Stimulated activated CD8-positive, alpha-beta memory T cell treated with anti-CD3 and anti-CD28 coated beads, Interleukin-7, amount 100 ng/mL, for 4 hours (primary cell): Measurements from ENCODE around the gene ATAD3C.
A peak's percentile ranks its signal among the peaks of the same experiment; 100 is the strongest.
"Not testable (repeated sequence)": the region's sequence is repeated elsewhere in the genome, so short reads cannot be mapped to it uniquely, and the experiment has no call there.

Experiments
- DNase-seq, 2 donors: peaks; one replicate each; pipeline ENCODE4 v3.0.0-alpha.2; 2020; ENCODE audit warnings: low read depth in 2 of 2

Gene ATAD3C

DNA sequence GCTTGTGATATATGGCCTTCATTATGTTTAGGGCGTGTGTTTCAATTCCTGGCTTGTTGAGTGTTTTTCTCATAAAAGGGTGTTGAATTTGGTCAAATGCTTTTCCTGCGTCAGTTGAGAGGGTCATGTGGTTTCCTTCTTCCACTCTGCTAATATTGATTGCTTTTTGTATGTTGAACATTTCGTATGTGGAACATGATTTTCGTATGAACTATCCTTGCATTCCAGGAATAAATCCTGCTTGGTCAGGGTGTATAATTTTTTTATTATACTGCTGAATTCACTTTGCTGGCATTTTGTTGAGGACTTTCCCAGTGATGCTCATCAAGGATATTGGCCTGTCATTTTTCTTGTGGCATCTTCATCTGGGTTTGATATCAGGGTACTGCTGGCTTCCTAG lies 57.8 kb downstream of the ATAD3C start:
- DNase-seq = no peak

DNA sequence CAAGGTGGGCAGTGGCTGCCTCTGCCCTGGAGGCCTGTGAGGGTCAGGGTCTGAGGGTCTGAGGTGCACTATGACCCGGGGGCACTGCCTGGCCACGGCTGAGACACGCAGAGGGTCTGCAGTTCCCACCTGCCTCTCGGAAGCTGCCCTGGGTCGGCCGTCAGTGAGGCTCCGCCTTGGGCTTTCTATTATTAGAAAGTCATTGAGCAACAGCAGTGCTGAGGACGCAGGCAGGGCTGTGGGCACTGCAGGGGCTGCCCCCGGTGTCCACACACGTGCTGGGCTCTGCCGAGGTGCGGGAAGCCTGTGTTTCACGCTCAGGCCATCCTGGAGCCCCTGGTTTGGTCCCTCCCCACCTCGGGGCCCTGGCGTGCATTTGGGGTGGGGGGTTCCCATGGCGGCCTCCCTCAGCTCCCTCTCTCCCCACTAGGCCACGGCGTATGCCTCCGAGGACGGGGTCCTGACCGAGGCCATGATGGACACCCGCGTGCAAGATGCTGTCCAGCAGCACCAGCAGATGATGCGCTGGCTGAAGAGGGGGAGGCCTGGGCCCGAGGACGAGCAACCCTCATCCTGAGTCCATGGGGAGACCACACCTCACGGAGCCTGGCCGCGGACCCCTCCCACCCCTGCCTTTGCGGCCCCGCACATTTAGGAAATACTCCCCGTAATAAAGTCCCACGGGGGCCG lies 59.4 kb downstream of the ATAD3C start:
- DNase-seq = not testable (repeated sequence)

DNA sequence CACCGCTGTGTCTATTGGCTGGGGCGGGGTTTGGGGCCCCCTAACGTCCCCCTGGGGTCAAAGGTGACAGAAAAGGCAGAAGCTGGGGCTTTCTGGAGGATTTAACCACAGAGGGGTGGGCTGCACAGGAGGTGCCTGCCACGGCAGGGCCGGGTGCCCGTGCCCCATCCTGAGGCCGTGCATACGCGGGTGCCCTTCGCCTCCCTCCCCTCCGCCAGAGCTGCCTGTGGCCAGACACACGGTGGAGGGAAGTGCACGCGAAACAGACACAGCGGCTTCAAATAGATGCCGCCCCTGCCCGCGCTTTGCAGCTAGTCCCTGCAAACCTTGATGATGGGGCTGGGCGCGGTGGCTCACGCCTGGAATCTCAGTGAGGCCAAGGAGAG lies 60.0 kb downstream of the ATAD3C start:
- DNase-seq = not testable (repeated sequence)

DNA sequence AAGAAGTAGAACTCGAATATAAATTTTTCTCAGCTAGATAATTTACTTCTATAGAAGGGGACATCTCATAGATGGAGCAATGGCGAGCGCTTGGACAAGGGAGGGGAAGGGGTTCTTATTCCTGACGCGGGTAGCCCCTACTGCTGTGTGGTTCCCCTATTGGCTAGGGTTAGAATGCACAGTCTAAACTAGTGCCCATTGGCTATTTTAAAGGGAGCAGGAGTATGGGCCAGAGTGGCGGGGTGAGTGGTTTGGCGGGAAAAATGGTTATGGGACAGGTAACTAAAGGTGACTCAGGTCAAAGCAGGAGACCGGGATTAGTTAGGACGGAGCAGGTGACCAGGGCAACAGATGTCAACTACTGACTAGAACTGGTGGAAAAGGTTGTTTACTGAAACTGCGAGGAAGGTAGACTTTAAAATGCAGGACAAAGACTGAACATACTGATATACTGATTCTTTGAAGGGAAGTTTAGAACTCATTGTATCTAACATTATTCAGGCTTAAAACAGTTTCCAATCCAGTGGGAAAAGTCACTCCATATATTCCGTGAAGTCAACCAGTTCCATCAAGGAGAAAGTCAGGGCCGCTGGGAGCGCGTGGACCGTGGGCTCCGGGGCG lies 61.5 kb downstream of the ATAD3C start:
- no peak for DNase-seq

DNA sequence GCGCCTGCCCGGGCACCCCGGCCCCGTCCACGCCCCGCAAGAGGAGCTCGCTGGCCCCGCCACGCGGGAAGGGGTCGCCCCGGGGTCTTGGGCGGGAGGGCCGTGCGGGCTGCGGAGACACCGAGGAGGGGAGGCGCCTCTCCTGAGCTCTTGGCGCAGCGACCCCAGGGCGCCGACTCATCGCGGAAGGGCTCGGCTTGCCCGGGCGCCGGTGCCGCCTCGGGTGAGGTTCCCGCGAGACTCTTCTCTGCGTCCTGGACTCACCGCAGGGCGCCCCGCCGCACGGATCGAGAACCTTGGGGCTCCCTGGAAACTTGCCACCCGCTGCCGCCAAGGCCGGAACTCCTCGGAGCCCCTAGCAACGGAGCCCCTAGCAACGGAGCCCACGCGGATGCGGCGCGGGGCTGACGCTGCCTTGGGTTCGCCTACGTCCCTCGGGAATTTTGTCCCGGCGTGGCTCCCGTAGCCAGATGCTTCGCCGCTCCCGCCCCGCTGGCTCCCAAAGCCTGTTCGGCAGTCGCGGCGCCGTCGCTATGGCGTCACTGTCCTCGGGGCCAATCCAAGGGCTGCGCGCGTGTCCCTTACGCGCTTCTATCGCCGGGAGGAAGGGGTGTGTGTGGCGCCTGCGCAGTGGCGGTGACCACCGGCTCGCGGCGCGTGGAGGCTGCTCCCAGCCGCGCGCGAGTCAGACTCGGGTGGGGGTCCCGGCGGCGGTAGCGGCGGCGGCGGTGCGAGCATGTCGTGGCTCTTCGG lies 62.2 kb downstream of the ATAD3C start, which contains the start of gene ATAD3A:
Gene ATAD3A, plus strand, starts transcription at position 630 of the 753 bp plus-strand sequence. Its CDS starts 107 bp downstream, at position 737.
- peak; percentile 91 to 97 for DNase-seq

DNA sequence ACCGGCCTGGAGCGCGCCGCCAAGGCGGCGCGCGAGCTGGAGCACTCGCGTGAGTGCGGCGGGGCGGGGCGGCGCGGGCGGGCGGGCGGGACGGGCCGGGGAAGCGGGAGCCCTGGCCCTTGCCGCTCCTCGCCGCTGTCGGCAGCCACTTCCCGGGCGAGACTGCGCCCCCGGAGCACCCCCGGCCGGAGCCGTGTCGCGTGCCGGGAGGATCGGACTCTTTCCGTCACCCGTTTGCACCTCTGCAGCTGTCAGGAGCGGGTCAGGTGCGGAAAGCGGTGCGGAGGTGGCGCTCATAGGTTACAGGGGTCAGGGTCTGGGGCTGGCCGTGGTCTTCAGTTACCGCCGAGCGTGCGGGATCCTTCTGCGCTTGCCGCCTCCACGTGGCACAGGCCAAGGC lies 62.9 kb downstream of the ATAD3C start:
- DNase-seq = not testable (repeated sequence)

DNA sequence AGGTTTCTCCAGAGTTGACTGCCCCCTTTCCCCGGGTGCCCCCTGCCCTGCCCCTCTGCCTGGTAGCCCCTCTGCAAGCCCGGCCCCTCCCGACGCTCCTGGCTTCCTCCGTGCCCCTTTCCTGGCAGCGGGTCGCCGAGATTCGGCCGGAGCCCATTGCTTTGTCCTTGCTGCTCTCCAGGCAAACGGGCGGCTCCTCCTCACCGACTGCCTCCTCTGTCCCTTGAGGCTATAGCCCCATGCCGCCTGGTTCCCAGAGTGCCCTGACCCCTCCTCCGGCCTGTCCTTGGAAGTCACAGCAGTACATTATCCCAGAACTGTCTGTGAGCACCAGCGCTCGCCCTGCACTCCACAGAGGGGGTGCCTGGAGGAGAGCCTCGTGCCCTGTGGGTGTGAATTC lies 64.2 kb downstream of the ATAD3C start:
- not testable (repeated sequence) for DNase-seq

DNA sequence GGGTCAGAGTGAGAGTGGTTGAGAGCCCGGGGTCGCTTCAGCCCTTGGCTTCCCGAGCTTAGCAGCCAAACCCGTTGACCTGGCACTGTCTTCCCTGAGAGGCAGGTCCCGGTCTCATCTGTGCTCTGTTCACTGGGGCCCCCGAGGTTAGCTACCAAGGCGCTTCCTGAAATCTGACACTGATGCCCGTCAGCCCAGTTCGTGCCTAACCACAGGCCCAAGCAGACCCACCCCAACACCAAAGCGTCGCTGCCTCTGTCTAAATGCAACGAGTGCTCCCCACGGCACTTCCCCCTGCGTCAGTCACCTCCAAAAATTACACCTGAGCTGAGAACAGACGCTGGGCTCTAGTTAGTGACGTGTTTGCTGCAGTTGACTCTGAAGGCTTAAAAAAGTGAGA lies 64.9 kb downstream of the ATAD3C start:
- not testable (repeated sequence) for DNase-seq

DNA sequence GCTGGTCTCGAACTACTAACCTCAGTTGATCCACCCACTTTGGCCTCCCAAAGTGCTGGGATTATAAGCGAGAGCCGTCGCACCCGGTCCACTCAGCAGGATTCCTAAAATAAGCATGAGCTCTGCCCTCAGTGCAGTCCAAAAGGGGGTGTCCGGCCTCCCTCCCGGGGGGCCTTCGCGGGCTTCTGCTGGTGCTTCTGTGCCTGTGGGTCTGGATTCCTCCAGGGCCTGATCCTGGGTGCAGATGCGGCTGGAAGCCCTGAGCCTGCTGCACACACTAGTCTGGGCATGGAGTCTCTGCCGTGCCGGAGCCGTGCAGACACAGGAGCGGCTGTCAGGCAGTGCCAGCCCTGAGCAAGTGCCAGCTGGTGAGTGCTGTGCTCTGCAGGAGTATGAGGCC lies 67.4 kb downstream of the ATAD3C start:
- not testable (repeated sequence) for DNase-seq

DNA sequence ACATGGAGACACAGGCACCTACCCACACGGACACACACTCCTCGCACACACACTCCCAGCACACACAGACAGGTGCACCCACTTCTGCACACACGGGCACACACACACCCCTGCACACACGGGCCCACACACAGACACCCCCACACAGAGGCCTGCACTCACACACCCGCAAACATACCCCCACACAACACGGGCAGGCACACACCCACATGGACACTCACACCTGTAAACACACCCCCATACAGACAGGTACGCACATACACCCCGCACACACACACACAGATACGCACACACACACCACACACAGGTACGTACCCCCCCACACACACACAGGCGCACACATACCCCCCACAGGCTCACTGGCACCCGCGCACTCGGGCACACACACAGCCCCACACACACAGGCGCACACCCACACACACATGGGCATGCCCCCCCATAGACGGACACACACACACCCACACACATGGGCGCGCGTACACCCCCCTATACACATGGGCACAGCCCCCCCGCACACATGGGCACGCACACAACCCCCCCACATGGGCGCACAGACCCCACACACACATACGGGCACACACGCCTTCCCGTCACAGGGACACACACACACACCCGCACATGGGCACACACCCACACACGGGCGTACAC lies 68.6 kb downstream of the ATAD3C start:
- no peak for DNase-seq

DNA sequence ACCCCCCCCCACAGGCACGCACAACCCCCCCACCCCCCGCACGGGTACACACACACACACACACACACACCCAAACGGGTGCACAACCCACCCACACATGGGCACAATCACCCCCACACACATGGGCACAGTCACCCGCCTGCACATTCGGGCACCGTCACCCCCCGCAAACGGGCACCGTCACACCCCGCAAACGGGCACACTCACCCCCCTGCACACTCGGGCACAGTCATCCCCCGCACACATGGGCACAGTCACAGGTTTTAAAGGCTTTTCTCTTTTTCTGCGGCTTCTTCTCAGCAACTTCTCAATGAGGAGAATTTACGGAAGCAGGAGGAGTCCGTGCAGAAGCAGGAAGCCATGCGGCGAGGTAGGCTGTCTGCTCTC lies 69.1 kb downstream of the ATAD3C start:
- not testable (repeated sequence) for DNase-seq
